GM19452 (cell line): ENCODE results near the gene MACF1.
"Not testable (repeated sequence)": the region's sequence is repeated elsewhere in the genome, so short reads cannot be mapped to it uniquely, and the experiment has no call there.

Source experiments
- ATAC-seq: cut with Tn5 transposase; IDR thresholded peaks from one replicate; pipeline ENCODE4 v1.9.1; 2021; ENCODE audit not compliant: unreplicated experiment

MACF1 gene

DNA sequence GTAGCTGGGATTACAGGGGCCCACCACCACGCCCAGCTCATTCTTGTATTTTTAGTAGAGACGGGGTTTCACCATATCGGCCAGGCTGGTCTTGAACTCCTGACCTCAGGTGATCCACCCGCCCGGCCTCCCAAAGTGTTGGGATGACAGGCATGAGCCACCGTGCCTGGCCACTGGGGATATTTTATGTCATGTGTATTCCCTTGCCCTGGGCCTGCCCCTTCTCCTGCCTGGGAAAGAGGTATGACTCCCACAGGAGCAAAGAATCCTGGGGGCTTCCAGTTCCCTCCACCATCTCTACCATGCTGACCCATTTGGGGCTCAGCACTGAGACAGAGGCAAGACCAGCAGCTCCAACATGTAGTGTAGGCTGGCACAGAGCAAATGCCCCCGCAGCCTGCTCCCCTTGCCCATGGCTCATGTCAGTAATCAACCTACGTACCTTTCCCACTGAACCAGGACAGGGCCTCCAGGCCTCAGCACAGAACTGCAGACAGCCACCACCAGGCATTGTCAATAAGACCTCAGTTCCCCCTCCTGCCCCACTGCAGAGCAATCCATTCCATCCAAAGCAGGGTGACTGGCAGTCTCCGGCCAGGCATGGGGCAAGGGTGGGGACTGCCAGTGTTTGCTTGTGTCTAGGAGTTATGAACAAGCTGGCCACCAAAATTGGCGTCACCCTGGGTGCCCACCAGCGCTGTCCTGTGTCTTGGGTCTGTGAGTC, 322.1 kb downstream of the MACF1 start:
- ATAC-seq, result no peak

DNA sequence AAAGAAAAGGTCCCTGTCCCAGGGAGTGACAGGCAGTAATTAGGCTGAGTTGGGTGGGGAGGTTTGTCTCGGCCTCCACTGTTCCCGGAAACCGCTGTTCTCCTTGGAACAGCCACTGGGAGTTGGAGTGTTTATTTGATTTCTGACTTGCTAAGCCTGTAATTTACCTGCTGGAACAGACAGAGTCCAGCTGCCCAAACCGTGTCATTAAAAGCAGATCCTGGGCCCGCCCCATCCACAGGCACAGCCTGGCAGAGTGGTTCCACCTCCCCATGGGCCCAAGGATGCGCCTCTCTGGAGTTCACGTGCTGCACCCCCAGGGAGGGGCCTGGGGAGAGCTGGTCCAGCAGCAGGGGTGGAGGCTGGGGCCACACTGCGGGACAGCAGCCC, 322.7 kb downstream of the MACF1 start:
- not testable (repeated sequence) for ATAC-seq

DNA sequence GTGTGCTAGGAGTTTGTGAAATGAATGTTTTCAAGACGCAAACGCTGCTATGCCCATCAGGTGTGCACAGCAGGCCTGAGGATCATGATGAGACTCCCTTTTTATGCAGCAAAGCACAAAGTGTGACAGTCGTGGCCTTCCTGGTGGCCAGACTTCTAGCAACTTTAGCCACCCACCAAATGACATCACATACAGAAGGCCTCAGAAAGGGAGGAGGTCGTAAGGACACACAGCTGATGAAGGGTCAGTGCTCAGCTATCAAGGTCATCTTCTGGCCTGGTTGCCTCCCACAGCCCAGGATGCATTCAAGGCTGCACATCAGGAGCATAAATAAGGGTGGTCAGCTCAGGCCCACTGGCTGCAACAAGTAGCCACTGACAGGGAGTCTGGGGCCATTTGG, 323.6 kb downstream of the MACF1 start:
- ATAC-seq, result no peak

DNA sequence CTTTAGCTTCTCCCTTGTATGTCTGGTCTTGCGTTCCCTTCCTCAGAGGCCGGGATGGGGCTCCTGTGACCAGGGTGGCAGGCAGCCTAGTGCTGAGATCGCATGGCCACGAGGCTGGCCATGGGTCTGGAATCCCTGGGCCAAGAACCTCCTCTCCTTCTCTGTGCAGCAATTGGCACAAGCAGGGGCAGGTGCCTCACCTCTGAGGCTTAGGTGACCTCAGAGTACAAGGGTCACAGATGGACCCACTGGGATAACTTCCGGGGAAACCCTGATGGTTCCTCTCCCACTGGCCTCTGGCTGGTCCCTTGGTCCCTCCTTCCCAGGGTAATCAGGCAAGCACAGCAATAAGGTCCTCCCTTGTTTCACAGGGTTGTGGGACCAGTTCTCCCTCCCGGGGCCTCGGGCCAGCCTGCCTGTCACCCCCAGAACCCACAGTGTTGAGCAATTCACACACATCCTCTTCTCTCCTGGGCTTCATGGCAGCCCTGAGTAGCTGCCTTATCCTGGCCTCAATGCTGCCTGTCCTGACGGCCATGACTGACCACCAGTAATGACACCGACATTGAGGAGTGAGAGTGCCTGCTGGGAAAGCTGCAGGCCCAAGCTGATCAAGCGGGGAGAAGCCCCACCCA, 325.5 kb downstream of the MACF1 start:
- no peak for ATAC-seq

DNA sequence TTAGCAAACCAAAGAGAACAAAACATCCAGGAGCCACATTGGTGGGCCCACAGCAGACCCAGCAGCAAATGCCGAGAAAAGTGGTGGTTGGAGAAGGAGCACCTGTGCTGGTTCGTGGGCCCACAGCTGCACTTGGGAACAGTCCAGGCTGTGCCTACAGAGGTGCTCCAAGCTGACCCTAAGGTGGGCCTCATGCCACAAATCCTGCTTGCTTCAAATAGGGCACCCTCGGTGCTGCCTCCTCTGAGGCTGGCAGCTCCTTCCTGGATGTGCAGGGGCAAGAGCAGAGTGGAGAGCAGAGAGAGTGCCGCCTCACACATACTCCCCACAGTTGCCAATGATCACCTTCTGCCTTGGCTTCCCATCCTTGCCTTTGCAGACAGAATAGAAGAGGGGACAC, 327.0 kb downstream of the MACF1 start:
- ATAC-seq, result no peak

DNA sequence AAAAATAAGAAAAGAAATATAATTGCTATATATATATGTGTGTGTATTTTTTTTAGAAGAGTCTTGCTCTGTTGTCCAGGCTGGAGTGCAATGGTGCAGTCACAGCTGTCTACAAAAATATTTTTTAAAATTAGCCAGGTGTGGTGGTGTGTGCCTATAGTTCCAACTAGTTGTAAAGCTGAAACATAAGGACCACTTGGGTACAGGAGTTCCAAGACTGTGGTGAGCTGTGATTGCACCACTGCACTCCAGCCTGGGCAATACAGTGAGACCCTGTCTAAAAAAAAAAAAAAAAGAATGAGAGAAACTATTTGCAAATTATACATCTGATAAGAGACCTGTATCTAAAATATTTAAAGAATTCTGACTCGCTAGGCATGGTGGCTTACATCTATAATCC, 328.9 kb downstream of the MACF1 start:
- ATAC-seq, result no peak
